ENCODE results near the gene ALX4.

DNA sequence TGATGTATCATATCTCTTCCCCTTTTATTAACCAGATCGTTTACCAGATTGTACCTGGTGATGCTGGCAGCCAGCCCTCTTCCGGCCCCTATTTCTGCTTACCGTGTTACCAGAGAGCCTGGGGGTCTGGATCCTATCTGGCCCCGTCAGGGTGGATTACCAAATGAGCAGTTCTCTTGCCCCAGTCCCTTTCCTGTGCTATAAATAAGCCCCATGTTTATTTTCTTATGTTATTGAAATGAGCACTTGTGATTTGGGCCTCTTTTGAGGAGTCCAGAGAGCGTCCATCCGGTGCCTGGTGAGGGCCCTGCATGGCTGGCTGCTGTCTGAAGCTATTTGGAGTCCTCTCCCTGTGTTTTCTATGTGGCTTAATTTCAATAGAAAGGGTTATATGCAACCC lies 59.5 kb downstream of the ALX4 start:
- TF ChIP-seq, protein P1, sequence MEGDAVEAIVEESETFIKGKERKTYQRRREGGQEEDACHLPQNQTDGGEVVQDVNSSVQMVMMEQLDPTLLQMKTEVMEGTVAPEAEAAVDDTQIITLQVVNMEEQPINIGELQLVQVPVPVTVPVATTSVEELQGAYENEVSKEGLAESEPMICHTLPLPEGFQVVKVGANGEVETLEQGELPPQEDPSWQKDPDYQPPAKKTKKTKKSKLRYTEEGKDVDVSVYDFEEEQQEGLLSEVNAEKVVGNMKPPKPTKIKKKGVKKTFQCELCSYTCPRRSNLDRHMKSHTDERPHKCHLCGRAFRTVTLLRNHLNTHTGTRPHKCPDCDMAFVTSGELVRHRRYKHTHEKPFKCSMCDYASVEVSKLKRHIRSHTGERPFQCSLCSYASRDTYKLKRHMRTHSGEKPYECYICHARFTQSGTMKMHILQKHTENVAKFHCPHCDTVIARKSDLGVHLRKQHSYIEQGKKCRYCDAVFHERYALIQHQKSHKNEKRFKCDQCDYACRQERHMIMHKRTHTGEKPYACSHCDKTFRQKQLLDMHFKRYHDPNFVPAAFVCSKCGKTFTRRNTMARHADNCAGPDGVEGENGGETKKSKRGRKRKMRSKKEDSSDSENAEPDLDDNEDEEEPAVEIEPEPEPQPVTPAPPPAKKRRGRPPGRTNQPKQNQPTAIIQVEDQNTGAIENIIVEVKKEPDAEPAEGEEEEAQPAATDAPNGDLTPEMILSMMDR (conservative IDR thresholded peaks at IDR 0.05 in 1 of 2, IDR thresholded peaks at IDR 0.05 in 1 of 2; ENCODE audit: low read depth in 1 of 2, low read length in 2 of 2): no peak
- TF ChIP-seq EZH2 (IDR thresholded peaks at IDR 0.05; ENCODE audit: low read length, missing control alignments): no peak
